Fibroblast of upper back skin (primary cell): ENCODE measurements around the gene FUT4.
"Not testable (repeated sequence)": the region's sequence is repeated elsewhere in the genome, so short reads cannot be mapped to it uniquely, and the experiment has no call there.

Experiments used
- DNase-seq: peaks from one replicate; pipeline ENCODE4 v3.0.0-alpha.2; 2013

The FUT4 gene

GRCh38 chr11:94568200-94568599 is 24.5 kb downstream of the FUT4 start:
- no peak for DNase-seq

- DNase-seq: no peak
Observed at GRCh38 chr11:94568717-94569116, 25.0 kb downstream of the FUT4 start.

- not testable (repeated sequence) for DNase-seq
Observed at GRCh38 chr11:94572975-94573374, 29.3 kb downstream of the FUT4 start.

- DNase-seq: peak; percentile 90
Observed at GRCh38 chr11:94574193-94574961, 30.7 kb downstream of the FUT4 start.

GRCh38 chr11:94576306-94576705 is 32.6 kb downstream of the FUT4 start:
- no peak for DNase-seq

- no peak for DNase-seq
Observed at GRCh38 chr11:94577841-94578240, 34.1 kb downstream of the FUT4 start.

- no peak for DNase-seq
Observed at GRCh38 chr11:94581926-94582325, 38.2 kb downstream of the FUT4 start.

GRCh38 chr11:94583213-94583865 is 39.6 kb downstream of the FUT4 start:
- no peak for DNase-seq

GRCh38 chr11:94583866-94584500 is 40.3 kb downstream of the FUT4 start:
- peak; percentile 6 for DNase-seq

- no peak for DNase-seq
Observed at GRCh38 chr11:94584978-94585377, 41.3 kb downstream of the FUT4 start.

GRCh38 chr11:94585399-94585798 is 41.7 kb downstream of the FUT4 start:
- no peak for DNase-seq

GRCh38 chr11:94586546-94586945 is 42.8 kb downstream of the FUT4 start:
- no peak for DNase-seq

- no peak for DNase-seq
Observed at GRCh38 chr11:94586978-94587377, 43.3 kb downstream of the FUT4 start.

GRCh38 chr11:94588366-94588942 is 44.7 kb downstream of the FUT4 start:
- no peak for DNase-seq

GRCh38 chr11:94590352-94591041 is 46.8 kb downstream of the FUT4 start:
- DNase-seq: no peak

- peak; percentile 32 for DNase-seq
Observed at GRCh38 chr11:94593030-94593429, 49.3 kb downstream of the FUT4 start.

GRCh38 chr11:94595076-94595475 is 51.4 kb downstream of the FUT4 start:
- no peak for DNase-seq

- DNase-seq: peak; percentile 25
Observed at GRCh38 chr11:94597896-94598295, 54.2 kb downstream of the FUT4 start.
